RWPE1 (cell line): ENCODE data around the gene DMGDH.

Experiments used
- CTCF ChIA-PET: fragments of 350-600 bp; sonication (Branson Sonifier 250); formaldehyde crosslinking; extraction: SDS; loops from one replicate; lab custom pipeline; 2021; lab: Yijun Ruan, JAX
- POLR2A ChIA-PET: fragments of 400-600 bp; formaldehyde crosslinking; extraction: SDS; loops from one replicate; lab custom pipeline; 2020; ENCODE audit warnings: antibody characterized with exemption; ENCODE audit not compliant: low non-redundant PET; lab: Yijun Ruan, JAX
- DNase-seq: peaks from one replicate; pipeline ENCODE4 v3.0.0; 2012; ENCODE audit warnings: low spot score
- H3K27ac ChIP-seq: fragments of 450-650 bp; 2 replicates; pipeline ENCODE4 v1.5.1; 2017
- CTCF ChIP-seq: fragments of 450-650 bp; conservative IDR thresholded peaks from 2 replicates; pipeline ENCODE4 v1.5.1; 2017; ENCODE audit warnings: low read depth, mild to moderate bottlenecking

DMGDH gene

DNA sequence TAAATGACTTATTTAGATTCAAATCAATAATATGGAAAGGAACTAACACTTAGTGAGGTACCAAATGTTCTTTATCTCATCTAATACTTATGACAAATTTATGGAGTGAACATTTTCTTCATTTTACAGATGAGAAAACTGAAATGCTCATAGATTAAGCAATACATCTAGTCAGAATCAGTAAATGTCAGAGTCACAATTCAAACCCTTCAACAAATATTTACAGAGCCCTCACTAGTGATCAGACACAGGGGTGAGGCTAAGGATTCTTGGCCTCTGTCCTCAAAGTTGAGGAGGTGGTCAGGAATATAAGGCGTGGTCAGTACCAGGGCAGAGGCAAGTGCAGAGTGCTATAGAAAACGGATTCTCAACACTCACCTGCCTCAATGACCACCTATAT, 54.8 kb downstream of the DMGDH start:
- no peak for TF ChIP-seq CTCF
- CTCF ChIA-PET, result no interaction called here
- POLR2A ChIA-PET, result no interaction called here
- H3K27ac ChIP-seq, result no peak overlapping the region
- DNase-seq, result no peak

DNA sequence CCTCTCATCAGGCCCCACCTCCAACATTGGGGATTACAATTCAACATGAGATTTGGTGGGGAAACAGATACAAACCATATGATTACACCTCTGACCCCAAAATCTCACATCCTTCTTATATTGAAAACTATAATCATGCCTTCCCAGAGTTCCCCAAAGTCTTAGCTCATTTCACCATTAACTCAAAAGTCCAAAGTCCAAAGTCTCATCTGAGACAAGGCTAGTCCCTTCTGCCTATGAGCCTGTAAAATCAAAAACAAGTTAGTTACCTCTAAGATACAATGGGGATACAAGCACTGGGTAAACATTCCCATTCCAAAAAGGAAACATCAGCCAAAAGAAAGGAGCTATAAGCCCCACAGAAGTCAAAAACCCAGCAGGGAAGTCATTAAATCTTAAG, 57.6 kb downstream of the DMGDH start:
- ChIA-PET POLR2A (no interaction called here), CTCF (interaction anchor here (0.6 to 3.5 kb wide), 3 partner anchors 9 to 453 kb away, joined by 3 to 19 read pairs (median 10); no protein-coding TSS in a partner anchor)
- H3K27ac ChIP-seq, result no peak overlapping the region
- no peak for DNase-seq
- TF ChIP-seq CTCF, result no peak

DNA sequence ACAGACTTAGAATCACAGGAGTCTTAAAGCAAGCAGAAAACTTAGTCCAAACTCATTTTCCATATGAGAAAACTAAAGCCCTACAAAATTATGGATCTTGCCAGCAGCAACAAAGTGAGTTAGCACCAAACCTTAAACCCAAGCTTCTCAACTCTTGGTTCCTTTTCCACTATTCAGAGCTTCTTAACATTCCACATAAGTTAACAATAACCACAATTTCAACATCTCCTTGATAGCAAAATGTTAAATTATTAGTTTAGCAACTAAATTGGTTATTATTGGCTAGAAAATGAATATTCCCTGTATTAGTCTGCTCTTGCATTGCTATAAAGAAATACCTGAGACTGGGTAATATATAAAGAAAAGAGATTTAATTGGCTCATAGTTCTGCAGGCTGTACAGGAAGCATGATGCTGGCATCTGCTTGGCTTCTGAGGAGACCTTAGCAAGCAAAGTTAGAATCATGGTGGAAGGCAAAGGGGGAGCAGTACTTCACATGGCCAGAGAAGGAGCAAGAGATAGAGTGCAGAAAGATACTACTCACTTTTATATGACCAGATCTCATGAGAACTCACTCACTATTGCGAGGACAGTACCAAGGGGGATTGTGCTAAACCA, 58.1 kb downstream of the DMGDH start:
- H3K27ac ChIP-seq, result no peak overlapping the region
- no peak for TF ChIP-seq CTCF
- ChIA-PET POLR2A (no interaction called here), CTCF (interaction anchor here (0.6 to 3.5 kb wide), 4 partner anchors 10 to 454 kb away, joined by 3 to 19 read pairs (median 6); no protein-coding TSS in a partner anchor)
- DNase-seq, result no peak

DNA sequence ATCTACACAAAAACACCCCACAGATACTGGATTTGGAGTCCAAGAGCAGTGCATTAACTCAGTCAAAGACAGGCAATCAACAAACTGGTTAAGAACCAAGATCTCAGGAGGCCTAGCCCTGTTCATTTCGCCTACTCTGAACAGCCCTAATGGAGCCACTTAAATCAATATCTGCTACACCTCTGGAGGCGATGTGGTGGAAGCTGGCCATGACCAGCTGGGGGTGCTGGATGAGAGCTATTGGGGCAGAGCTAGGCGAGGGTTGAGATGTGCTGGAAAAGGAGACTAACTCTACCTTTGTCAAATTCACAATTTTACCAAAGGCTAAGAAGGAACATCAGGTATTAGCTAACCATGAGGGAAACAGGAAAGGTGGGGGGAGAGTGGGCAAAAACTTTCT, 61.1 kb downstream of the DMGDH start:
- ChIA-PET CTCF (interaction anchor here (0.5 to 1.5 kb wide), 5 partner anchors 11 to 1666 kb away, joined by 3 to 5 read pairs (median 3); no protein-coding TSS in a partner anchor), POLR2A (no interaction called here)
- no peak for TF ChIP-seq CTCF
- no peak for DNase-seq
- H3K27ac ChIP-seq, result no peak overlapping the region

DNA sequence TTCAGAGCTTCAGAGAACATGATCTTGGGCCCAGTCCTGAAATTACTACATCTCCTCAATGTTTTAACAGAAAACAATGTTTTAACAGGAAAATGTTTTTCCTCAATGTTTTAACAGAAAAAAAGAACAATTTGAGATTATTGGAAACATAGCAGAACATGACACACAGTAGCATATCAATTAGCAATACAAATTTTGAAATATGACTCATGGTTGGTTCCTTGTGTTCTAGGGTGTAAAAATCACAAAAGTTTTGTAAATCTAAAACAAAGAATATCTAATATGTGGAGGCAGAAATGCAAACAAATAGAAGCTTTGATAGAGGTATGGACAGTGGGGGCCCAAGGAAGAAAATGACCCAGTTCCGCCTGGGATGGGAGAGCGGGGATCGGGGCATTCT, 61.6 kb downstream of the DMGDH start:
- TF ChIP-seq CTCF, result no peak
- ChIA-PET POLR2A (no interaction called here), CTCF (interaction anchor here (0.5 to 1.5 kb wide), 4 partner anchors 12 to 992 kb away, joined by 3 to 5 read pairs (median 3); no protein-coding TSS in a partner anchor)
- no peak overlapping the region for H3K27ac ChIP-seq
- DNase-seq, result no peak

DNA sequence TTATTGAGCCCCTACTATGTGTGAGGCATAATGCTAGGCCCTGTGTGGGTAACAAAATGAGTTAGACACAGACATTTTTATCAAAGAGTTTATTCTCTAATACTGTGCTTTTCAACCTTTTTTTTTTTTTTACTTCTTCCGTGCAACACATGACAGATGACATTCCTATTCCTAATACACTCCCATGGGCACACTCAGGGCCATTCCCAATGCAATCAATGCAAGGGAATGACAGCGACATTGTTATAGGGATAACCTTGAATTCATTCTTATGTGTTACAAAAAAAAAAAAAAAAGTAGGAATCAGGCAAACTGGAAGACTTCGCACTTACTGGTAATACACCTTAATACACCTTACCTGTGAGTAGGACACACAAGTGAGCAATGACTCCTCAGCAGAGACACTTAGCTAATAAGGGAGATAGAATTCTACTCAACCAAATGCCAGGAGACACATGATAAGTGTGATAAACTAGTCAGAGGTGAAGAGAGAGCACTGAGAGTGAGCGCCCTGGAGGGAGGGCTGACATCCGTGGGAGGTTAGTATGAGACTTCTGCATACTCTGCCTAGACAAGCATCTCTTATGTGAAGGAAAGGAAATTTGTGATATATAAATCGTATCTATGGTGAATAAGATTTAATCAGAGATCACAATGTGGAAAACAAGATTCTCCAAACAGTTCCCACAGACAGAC, 63.4 kb downstream of the DMGDH start:
- ChIA-PET CTCF (interaction anchor here (0.5 to 1.5 kb wide), 3 partner anchors 19 to 1258 kb away, joined by 3 to 6 read pairs (median 4); no protein-coding TSS in a partner anchor), POLR2A (no interaction called here)
- no peak for DNase-seq
- H3K27ac ChIP-seq, result no peak overlapping the region
- TF ChIP-seq CTCF, result no peak
